Spleen (tissue), 11 donors: ENCODE results near the gene CISH. TPM values are rescaled to one million over a fixed set of nuclear protein-coding genes. Genes with fewer than 3 reads are reported as not detected.

Source experiments
- DNase-seq: peaks from one replicate; pipeline ENCODE4 v3.0.0-alpha.2; 2020
- H3K27ac ChIP-seq, 8 donors: fragments of 200-600 bp; sonication (generic) in 7 of 8; 1 replicate in 4 of 8; 2 replicates in 4 of 8; pipeline versions ENCODE4 v1.5.0 to v1.8.0; 2016 to 2021; ENCODE audit warnings: inconsistent platforms in 4 of 8, mild to moderate bottlenecking in 4 of 8, moderate library complexity in 1 of 8
- H3K27me3 ChIP-seq, 7 donors: fragments of 200-600 bp; sonication (generic) in 6 of 7; replicated peaks in 1 of 7; 1 replicate in 4 of 7; 2 replicates in 3 of 7; pipeline versions ENCODE4 v1.5.0 to v1.8.0; 2016 to 2021; ENCODE audit warnings: inconsistent platforms in 3 of 7, mild to moderate bottlenecking in 1 of 7
- H3K36me3 ChIP-seq, 6 donors: fragments of 200-600 bp; sonication (generic) in 5 of 6; 1 replicate in 4 of 6; 2 replicates in 2 of 6; pipeline versions ENCODE4 v1.5.0 to v1.8.0; 2016 to 2021; ENCODE audit warnings: inconsistent platforms in 2 of 6
- H3K4me1 ChIP-seq, 6 donors: fragments of 200-600 bp; sonication (generic) in 5 of 6; 1 replicate in 3 of 6; 2 replicates in 3 of 6; pipeline versions ENCODE4 v1.5.0 to v1.8.0; 2016 to 2021; ENCODE audit warnings: inconsistent platforms in 3 of 6
- H3K4me3 ChIP-seq, 8 donors: fragments of 200-600 bp; sonication (generic) in 7 of 8; 1 replicate in 4 of 8; 2 replicates in 4 of 8; pipeline versions ENCODE4 v1.5.0 to v1.8.0; 2016 to 2021; ENCODE audit warnings: inconsistent platforms in 4 of 8, mild to moderate bottlenecking in 4 of 8, moderate library complexity in 2 of 8
- H3K9me3 ChIP-seq, 8 donors: fragments of 200-600 bp; sonication (generic) in 7 of 8; 1 replicate in 4 of 8; 2 replicates in 4 of 8; pipeline versions ENCODE4 v1.5.0 to v1.8.0; 2016 to 2021; ENCODE audit warnings: inconsistent platforms in 4 of 8
- CTCF ChIP-seq, 11 experiments: fragments of 200-600 bp in 7 of 11; fragments of 450-650 bp in 4 of 11; sonication (generic) in 4 of 11; IDR thresholded peaks in 8 of 11; conservative IDR thresholded peaks in 3 of 11; 1 replicate in 7 of 11; 2 replicates in 4 of 11; pipeline versions ENCODE4 v1.4.0 to v1.8.0; 2016 to 2021; ENCODE audit warnings: antibody characterized with exemption in 11 of 11, inconsistent platforms in 4 of 11, mild to moderate bottlenecking in 1 of 11
- POLR2A ChIP-seq, 3 donors: fragments of 450-650 bp; IDR thresholded peaks; one replicate each; pipeline ENCODE4 v1.5.1; 2017; ENCODE audit warnings: antibody characterized with exemption in 3 of 3, mild to moderate bottlenecking in 1 of 3
- POLR2AphosphoS5 ChIP-seq, 3 donors: sonication (generic); formaldehyde crosslinking; IDR thresholded peaks; one replicate each; pipeline ENCODE4 v1.5.1; 2017; ENCODE audit warnings: antibody characterized with exemption in 3 of 3
- WGBS, 5 donors: extraction: QIAGEN DNeasy Blood & Tissue Kit in 3 of 5; methylation state at CpG; one replicate each; pipeline versions ENCODE4 v1.1.5 to v1.1.7; 2013 to 2018; 5-methylcytosine and 5-hydroxymethylcytosine counted together
- intact Hi-C: fragments of 100-400 bp; cut with DNase I; formaldehyde crosslinking; loops from one replicate; pipeline ENCODE4 v1.15.0; 2023; ENCODE audit warnings: low total_unique reads
- polyA plus RNA-seq, 3 donors: library from polyadenylated mRNA; stranded (reverse); fragments of 200-250 nt; gene quantifications; one replicate each; pipeline ENCODE4 v1.2.1, GENCODE V29; 2013
- total RNA-seq, 7 donors: library from RNA; depleted of rRNA in 3 of 7; stranded (reverse); fragments of >200 nt in 3 of 7; fragmentation: NEBNext Ultra II Directional in 4 of 7; extraction: Animal tissue kit (Norgen Biotek cat#: 25700) in 4 of 7; gene quantifications; one replicate each; pipeline versions ENCODE4 v1.1.0 to v1.2.1, GENCODE V29; 2016 to 2021
- donor health status: healthy with polysubstance abuse.
- donor health status: DM: no; HTN: no; CAD: no; lungs with moderate emphysema.
- donor health status: DM: no; HTN: no; CAD: no.
- donor health status: Bipolar disorder and iron deficiency.
- donor health status: healthy.
- donor health status: DM: no; HTN: no; CAD: no.
- donor health status: DM: yes; HTN: yes; CAD: no.

The CISH gene
- total and polyA plus RNA-seq, 10 donors = 2.9 to 23.6 (median 11.0) TPM

DNA sequence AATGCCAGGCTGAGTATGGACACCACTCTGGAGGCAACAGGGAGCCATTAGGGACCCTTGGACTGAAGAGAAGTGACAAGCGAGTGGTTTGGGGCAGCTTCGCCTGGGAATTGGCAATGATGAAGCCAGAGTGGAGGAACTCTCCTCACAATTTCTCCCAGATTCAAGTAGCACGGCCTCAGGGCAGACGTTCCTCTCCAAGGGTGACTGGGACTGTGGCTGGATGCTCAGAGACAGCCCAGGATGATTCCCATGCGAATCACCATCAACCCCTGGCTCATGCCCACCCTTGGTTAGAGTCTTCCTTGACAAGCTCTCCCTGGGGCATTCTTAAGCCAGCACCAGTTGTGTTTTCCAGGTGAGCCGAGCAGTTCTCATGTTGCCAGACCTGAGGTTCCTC lies 46.8 kb upstream of the CISH start:
- 90 to 99% (median 92%) methylated on average over 5 to 6 of the region's 6 CpGs for WGBS, 5 donors
- Histone ChIP-seq H3K27ac (no peak overlapping the region), H3K4me1 (peaks cover 0 to 10% (median 0%) of the 10 kb centered on the region in 6 donors), H3K4me3 (no peak overlapping the region), H3K36me3 (no peaks in the 10 kb centered on the region), H3K27me3 (no peaks in the 10 kb centered on the region), H3K9me3 (no peaks in the 10 kb centered on the region)
- DNase-seq = no peak
- intact Hi-C loops = no loop called here
- TF ChIP-seq POLR2A (IDR thresholded peaks at IDR 0.05) = no peak
- no peak for TF ChIP-seq CTCF (IDR thresholded peaks at IDR 0.05 in 8 of 11, conservative IDR thresholded peaks at IDR 0.05 in 3 of 11)
- TF ChIP-seq POLR2AphosphoS5 (IDR thresholded peaks at IDR 0.05) = no peak

GRCh38 chr3:50657816-50658215 lies 46.2 kb upstream of the CISH start:
- Histone ChIP-seq H3K27me3 (no peaks in the 10 kb centered on the region), H3K4me1 (peaks cover 0 to 4% (median 0%) of the 10 kb centered on the region in 6 donors), H3K9me3 (no peaks in the 10 kb centered on the region), H3K27ac (no peak overlapping the region), H3K36me3 (no peaks in the 10 kb centered on the region), H3K4me3 (no peak overlapping the region)
- intact Hi-C loops = no loop called here
- DNase-seq = peak; percentile 18
- no peak for TF ChIP-seq POLR2A (IDR thresholded peaks at IDR 0.05)
- no peak for TF ChIP-seq CTCF (IDR thresholded peaks at IDR 0.05 in 8 of 11, conservative IDR thresholded peaks at IDR 0.05 in 3 of 11)
- no peak for TF ChIP-seq POLR2AphosphoS5 (IDR thresholded peaks at IDR 0.05)
- 78 to 89% (median 87%) methylated on average over 3 of the region's 3 CpGs for WGBS, 5 donors

- intact Hi-C loops = no loop called here
- no peak overlapping the region for H3K27ac ChIP-seq
- peaks cover 0 to 4% (median 0%) of the 10 kb centered on the region in 6 donors for H3K4me1 ChIP-seq
- DNase-seq = peak; percentile 22
- H3K4me3 ChIP-seq = no peak overlapping the region
- no peak for TF ChIP-seq POLR2A (IDR thresholded peaks at IDR 0.05)
- no peak for TF ChIP-seq POLR2AphosphoS5 (IDR thresholded peaks at IDR 0.05)
- no peak for TF ChIP-seq CTCF (IDR thresholded peaks at IDR 0.05 in 8 of 11, conservative IDR thresholded peaks at IDR 0.05 in 3 of 11)
- no peaks in the 10 kb centered on the region for H3K36me3 ChIP-seq
- H3K27me3 ChIP-seq = no peaks in the 10 kb centered on the region
- 86 to 97% (median 90%) methylated on average over 5 of the region's 5 CpGs for WGBS, 5 donors
- no peaks in the 10 kb centered on the region for H3K9me3 ChIP-seq
Observed at GRCh38 chr3:50657407-50657806, 45.8 kb upstream of the CISH start.

GRCh38 chr3:50656417-50657195 lies 45.0 kb upstream of the CISH start:
- H3K9me3 ChIP-seq = no peaks in the 10 kb centered on the region
- intact Hi-C loops = no loop called here
- peaks cover 0 to 4% (median 0%) of the 10 kb centered on the region in 6 donors for H3K4me1 ChIP-seq
- TF ChIP-seq POLR2A (IDR thresholded peaks at IDR 0.05) (no peak), CTCF (IDR thresholded peaks at IDR 0.05 in 8 of 11, conservative IDR thresholded peaks at IDR 0.05 in 3 of 11) (no peak), POLR2AphosphoS5 (IDR thresholded peaks at IDR 0.05) (no peak)
- WGBS, 5 donors = 69 to 74% (median 69%) methylated on average over 8 of the region's 8 CpGs
- H3K27ac ChIP-seq = no peak overlapping the region
- no peaks in the 10 kb centered on the region for H3K36me3 ChIP-seq
- H3K27me3 ChIP-seq = no peaks in the 10 kb centered on the region
- H3K4me3 ChIP-seq = no peak overlapping the region
- peak; percentile 27 for DNase-seq
